Suppressor macrophage (primary cell): ENCODE results near the gene KRTAP4-2.
A peak's percentile ranks its signal among the peaks of the same experiment; 100 is the strongest.
"Not testable (repeated sequence)": the region's sequence is repeated elsewhere in the genome, so short reads cannot be mapped to it uniquely, and the experiment has no call there.

Experiments
- DNase-seq, 4 experiments: peaks; one replicate each; pipeline ENCODE4 v3.0.0-alpha.2; 2020 to 2022
- total RNA-seq, 17 experiments: gene quantifications; one replicate each; lab custom pipeline; 2026; ENCODE audit warnings: mixed read lengths in 6 of 17, inconsistent platforms in 3 of 17; lab: John Stamatoyannopoulos, UW

KRTAP4-2 gene
- 0 to 0.33 (median 0) reads per million in 17 experiments for total RNA-seq

- no peak for DNase-seq
These were observed at the start of gene KRTAP4-2 for GRCh38 chr17:41177727-41178271. KRTAP4-2 (minus strand) TSS chr17:41178221; CDS start chr17:41178164, 57 bp downstream.

GRCh38 chr17:41226598-41227095 lies 48.6 kb upstream of the KRTAP4-2 start, which contains the start of gene KRTAP9-2:
KRTAP9-2 (plus strand) TSS chr17:41226648; CDS start chr17:41226655, 7 bp downstream.
- DNase-seq, result not testable (repeated sequence)

- no peak for DNase-seq
These were observed 48.0 kb upstream of the KRTAP4-2 start for GRCh38 chr17:41226051-41226450.

- no peak for DNase-seq
These were observed 45.8 kb upstream of the KRTAP4-2 start for GRCh38 chr17:41223821-41224220.

GRCh38 chr17:41215681-41216080 lies 37.7 kb upstream of the KRTAP4-2 start:
- DNase-seq, result no peak

GRCh38 chr17:41212524-41213169 lies 34.6 kb upstream of the KRTAP4-2 start:
- no peak for DNase-seq

GRCh38 chr17:41211845-41212466 lies 33.9 kb upstream of the KRTAP4-2 start:
- DNase-seq, result no peak

- DNase-seq, result no peak
These were observed 21.5 kb upstream of the KRTAP4-2 start for GRCh38 chr17:41199421-41200078.

- DNase-seq, result no peak
These were observed 18.0 kb upstream of the KRTAP4-2 start for GRCh38 chr17:41196068-41196467.

- DNase-seq, result no peak
These were observed 12.3 kb upstream of the KRTAP4-2 start for GRCh38 chr17:41190328-41190727.

- DNase-seq, result not testable (repeated sequence)
These were observed 11.9 kb upstream of the KRTAP4-2 start, which contains the start of gene KRTAP9-1 for GRCh38 chr17:41189837-41190318. KRTAP9-1 (plus strand) TSS chr17:41189887; CDS start chr17:41189887, 0 bp downstream.

GRCh38 chr17:41186872-41187271 lies 8.9 kb upstream of the KRTAP4-2 start:
- no peak for DNase-seq

- no peak for DNase-seq
These were observed 7.0 kb upstream of the KRTAP4-2 start for GRCh38 chr17:41185001-41185400.

- DNase-seq, result no peak
These were observed 6.5 kb upstream of the KRTAP4-2 start, which contains the start of gene KRTAP4-1 for GRCh38 chr17:41184480-41184961. KRTAP4-1 (minus strand) TSS chr17:41184911; CDS start chr17:41184854, 57 bp downstream.

- DNase-seq, result no peak
These were observed 1.0 kb upstream of the KRTAP4-2 start for GRCh38 chr17:41178843-41179616.

- peak; percentile 50 to 81 (median 68) for DNase-seq
These were observed 320 bp upstream of the KRTAP4-2 start for GRCh38 chr17:41178341-41178740.

- peak in 3 of 4 experiments; percentile 16 to 52 (median 18) for DNase-seq
These were observed 1.2 kb downstream of the KRTAP4-2 start for GRCh38 chr17:41176744-41177387.

GRCh38 chr17:41171886-41172285 lies 6.1 kb downstream of the KRTAP4-2 start:
- DNase-seq, result no peak

GRCh38 chr17:41168121-41168520 lies 9.9 kb downstream of the KRTAP4-2 start, which contains the start of gene KRTAP4-3:
KRTAP4-3 (minus strand) TSS chr17:41168221; CDS start chr17:41168172, 49 bp downstream.
- DNase-seq, result no peak

- no peak for DNase-seq
These were observed 10.5 kb downstream of the KRTAP4-2 start for GRCh38 chr17:41167561-41167960.

- DNase-seq, result no peak
These were observed 14.2 kb downstream of the KRTAP4-2 start for GRCh38 chr17:41163828-41164227.
